ENCODE results near the gene TTF1. TPM values are rescaled to one million over a fixed set of nuclear protein-coding genes. Genes with fewer than 3 reads are reported as not detected.
A peak's percentile ranks its signal among the peaks of the same experiment; 100 is the strongest.

Gene TTF1
- 13.7 TPM for total RNA-seq

DNA sequence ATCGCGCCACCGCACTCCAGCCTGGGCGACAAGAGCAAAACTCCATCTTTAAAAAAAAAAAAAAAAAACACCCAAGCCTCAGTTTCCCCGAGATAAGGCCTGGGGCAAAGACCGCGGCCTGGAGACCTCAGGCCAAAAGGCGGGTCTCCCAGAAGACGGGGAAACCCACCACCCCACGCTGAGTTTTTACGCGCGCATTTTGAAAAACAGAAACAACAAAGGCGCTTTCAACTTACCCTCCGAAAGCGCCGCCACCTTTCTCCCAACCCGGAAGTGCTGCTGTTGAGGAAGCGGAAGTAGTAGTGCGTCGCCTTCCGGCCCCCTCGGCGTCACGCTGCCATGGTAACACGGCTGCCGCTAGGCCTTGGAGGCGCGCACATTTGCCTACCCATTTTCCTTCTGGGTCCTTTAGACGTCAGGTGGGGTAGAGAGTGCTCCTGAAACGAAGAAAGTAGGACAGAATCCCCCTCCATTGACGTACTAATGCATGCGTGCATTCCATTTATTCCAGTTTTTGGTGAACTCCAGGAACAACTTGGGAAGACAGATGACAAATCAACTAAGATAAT, at the start of gene TTF1:
TSS of gene TTF1 (minus strand) at position 287 of the 569 bp plus-strand sequence. CDS start 4,019 bp downstream, outside the sequence.
- H3K4me1 ChIP-seq (ENCODE audit: insufficient read depth, low read length) = peaks cover 52% of the 10 kb centered on the region
- H3K9me3 ChIP-seq (ENCODE audit: low read depth, low read length) = no peaks in the 10 kb centered on the region
- peak within 1 kb of the TSS; percentile 84 for H3K4me3 ChIP-seq (ENCODE audit: low read length)
- H3K27me3 ChIP-seq (ENCODE audit: insufficient read depth, low read length) = peaks cover 27% of the 10 kb centered on the region

GRCh38 chr9:132456241-132456640, 49.6 kb upstream of the TTF1 start:
- no peaks in the 10 kb centered on the region for H3K9me3 ChIP-seq (ENCODE audit: low read depth, low read length)
- peaks cover 5% of the 10 kb centered on the region for H3K27me3 ChIP-seq (ENCODE audit: insufficient read depth, low read length)
- no peaks in the 10 kb centered on the region for H3K4me1 ChIP-seq (ENCODE audit: insufficient read depth, low read length)
- no peak overlapping the region for H3K4me3 ChIP-seq (ENCODE audit: low read length)

GRCh38 chr9:132451276-132451675, 44.6 kb upstream of the TTF1 start:
- Histone ChIP-seq H3K4me1 (ENCODE audit: insufficient read depth, low read length) (no peaks in the 10 kb centered on the region), H3K9me3 (ENCODE audit: low read depth, low read length) (no peaks in the 10 kb centered on the region), H3K27me3 (ENCODE audit: insufficient read depth, low read length) (peaks cover 5% of the 10 kb centered on the region), H3K4me3 (ENCODE audit: low read length) (no peak overlapping the region)

DNA sequence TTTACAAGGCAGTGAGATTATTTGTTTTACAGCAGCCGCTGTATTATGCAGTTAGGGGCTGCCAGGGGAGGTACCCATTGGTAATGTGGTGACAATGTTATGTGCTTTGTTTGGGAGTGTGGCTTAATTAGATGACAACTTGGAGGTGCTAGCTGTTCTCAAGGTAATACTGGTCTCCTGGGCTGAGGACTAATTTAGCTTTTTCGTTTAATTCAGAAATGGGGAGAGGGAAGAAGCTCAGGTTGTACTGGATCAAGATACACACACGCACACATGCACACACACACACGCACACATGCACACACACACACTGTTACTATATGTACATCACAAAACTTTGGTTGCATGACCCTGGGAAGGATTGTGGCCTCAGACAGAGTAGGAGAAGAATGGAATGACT, 41.3 kb upstream of the TTF1 start:
- no peak overlapping the region for H3K4me3 ChIP-seq (ENCODE audit: low read length)
- H3K4me1 ChIP-seq (ENCODE audit: insufficient read depth, low read length) = no peaks in the 10 kb centered on the region
- no peaks in the 10 kb centered on the region for H3K9me3 ChIP-seq (ENCODE audit: low read depth, low read length)
- H3K27me3 ChIP-seq (ENCODE audit: insufficient read depth, low read length) = peaks cover 7% of the 10 kb centered on the region

DNA sequence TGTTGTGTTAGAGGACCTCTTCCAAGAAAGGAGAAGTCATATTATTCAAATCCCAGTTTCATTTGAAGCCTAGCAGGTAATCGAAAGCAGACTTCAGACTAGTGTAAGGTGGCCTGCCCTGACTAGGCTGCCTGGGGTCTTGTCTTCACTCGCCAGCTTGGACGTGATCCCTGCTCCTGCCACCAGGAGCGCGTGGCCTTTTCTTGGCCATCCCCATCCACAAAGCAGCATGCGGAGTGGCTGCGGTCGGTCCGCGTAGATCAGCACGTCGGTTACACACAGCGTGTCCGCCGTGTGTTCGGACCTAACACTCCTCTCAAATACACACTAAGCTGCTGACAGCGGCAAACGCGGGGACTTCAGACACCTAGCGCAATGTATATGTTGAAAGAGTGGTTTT, 40.7 kb upstream of the TTF1 start:
- no peaks in the 10 kb centered on the region for H3K4me1 ChIP-seq (ENCODE audit: insufficient read depth, low read length)
- no peak overlapping the region for H3K4me3 ChIP-seq (ENCODE audit: low read length)
- H3K27me3 ChIP-seq (ENCODE audit: insufficient read depth, low read length) = peaks cover 6% of the 10 kb centered on the region
- H3K9me3 ChIP-seq (ENCODE audit: low read depth, low read length) = no peaks in the 10 kb centered on the region

DNA sequence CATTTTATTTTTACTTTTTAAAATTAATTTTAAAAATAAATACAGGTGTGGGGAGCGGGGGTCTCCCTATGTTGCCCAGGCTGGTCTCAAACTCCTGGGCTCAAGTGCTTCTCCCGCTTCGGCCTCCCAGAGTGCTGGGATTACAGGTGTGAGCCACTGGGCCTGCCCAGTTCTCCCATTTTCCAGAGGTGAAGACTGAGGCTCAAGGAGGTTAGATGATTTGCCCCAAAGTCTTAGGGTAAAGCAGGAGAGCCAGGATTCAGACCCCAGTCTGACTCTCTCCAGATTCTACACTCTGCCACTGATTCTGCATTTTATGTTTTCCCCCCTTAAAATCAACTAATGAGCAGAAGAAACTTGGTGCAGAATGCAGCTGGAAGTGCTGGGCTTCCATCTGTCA, 40.2 kb upstream of the TTF1 start:
- H3K9me3 ChIP-seq (ENCODE audit: low read depth, low read length) = no peaks in the 10 kb centered on the region
- peaks cover 6% of the 10 kb centered on the region for H3K27me3 ChIP-seq (ENCODE audit: insufficient read depth, low read length)
- no peaks in the 10 kb centered on the region for H3K4me1 ChIP-seq (ENCODE audit: insufficient read depth, low read length)
- no peak overlapping the region for H3K4me3 ChIP-seq (ENCODE audit: low read length)

DNA sequence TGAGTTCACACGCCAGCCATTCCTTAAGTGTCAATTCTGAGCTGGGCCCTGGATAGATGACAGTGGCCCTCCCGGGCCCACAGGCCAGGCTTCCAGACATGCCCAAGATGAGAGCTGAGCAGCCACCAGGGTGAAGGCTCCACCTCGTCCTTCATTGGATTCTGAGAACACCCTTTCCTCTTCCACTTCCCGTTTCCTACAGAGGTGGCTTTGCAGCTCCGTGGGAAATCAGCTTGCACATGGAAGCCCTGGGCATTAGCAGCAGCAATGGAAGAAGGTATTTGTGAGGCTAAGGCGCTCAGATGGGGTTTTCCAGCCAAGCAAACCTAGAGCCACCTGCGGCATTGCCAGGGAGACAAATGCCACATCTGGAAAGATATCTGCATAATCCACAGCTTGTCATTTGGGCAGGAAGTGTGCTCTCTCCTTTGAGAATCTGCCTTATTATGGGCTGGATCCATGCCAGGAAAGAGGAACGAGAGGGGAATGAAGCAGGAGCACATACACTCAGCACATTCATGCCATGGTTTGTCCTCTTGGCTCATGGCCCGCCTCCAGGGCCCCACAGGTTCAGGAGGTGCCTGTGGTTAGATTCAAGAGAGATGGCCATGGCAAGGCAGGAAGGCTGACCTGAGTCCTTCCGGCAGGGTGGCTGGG, 37.4 kb upstream of the TTF1 start:
- Histone ChIP-seq H3K9me3 (ENCODE audit: low read depth, low read length) (no peaks in the 10 kb centered on the region), H3K27me3 (ENCODE audit: insufficient read depth, low read length) (peaks cover 9% of the 10 kb centered on the region), H3K4me3 (ENCODE audit: low read length) (no peak overlapping the region), H3K4me1 (ENCODE audit: insufficient read depth, low read length) (no peaks in the 10 kb centered on the region)

DNA sequence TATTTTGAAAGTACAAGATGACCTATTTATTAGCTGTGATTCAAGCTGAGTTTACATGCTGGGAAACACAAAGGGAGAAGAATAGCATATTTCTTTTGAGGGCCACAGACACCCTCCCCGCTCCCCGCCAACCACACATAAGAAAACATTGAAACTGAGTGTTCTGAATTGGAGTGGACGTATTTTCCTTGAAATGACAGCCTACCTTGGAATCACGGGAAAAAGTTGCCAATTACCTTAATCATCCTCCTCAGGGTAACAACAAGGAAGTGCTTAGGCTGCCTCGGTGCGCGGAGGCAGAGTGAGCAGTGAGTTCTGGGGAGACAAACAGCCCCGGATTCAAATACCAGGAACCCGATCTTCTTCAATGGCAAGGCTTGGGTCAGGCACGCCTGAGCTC, 34.8 kb upstream of the TTF1 start:
- Histone ChIP-seq H3K4me1 (ENCODE audit: insufficient read depth, low read length) (no peaks in the 10 kb centered on the region), H3K27me3 (ENCODE audit: insufficient read depth, low read length) (peaks cover 9% of the 10 kb centered on the region), H3K4me3 (ENCODE audit: low read length) (no peak overlapping the region), H3K9me3 (ENCODE audit: low read depth, low read length) (no peaks in the 10 kb centered on the region)

DNA sequence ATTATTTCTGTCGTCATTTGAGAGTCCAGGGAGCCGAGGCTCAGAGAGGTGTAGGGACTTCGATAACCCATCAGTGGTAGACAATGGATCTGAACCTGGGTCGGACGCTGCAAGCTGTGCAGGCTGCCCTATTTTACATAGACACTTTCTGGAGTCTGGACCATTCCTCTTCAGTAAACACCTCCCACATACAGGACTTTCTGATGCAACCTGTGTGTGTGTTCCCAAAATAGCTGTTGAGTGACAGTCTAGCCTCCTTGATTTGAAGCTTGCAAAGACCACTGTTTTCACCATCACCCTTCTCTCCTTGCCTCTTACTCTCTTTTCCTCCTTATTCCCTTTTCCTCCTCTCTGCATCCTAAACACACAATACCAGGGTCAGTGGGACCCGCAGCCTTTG, 34.1 kb upstream of the TTF1 start:
- Histone ChIP-seq H3K4me1 (ENCODE audit: insufficient read depth, low read length) (no peaks in the 10 kb centered on the region), H3K9me3 (ENCODE audit: low read depth, low read length) (no peaks in the 10 kb centered on the region), H3K27me3 (ENCODE audit: insufficient read depth, low read length) (peaks cover 9% of the 10 kb centered on the region), H3K4me3 (ENCODE audit: low read length) (no peak overlapping the region)

- Histone ChIP-seq H3K4me3 (ENCODE audit: low read length) (no peak overlapping the region), H3K27me3 (ENCODE audit: insufficient read depth, low read length) (peaks cover 8% of the 10 kb centered on the region), H3K9me3 (ENCODE audit: low read depth, low read length) (no peaks in the 10 kb centered on the region), H3K4me1 (ENCODE audit: insufficient read depth, low read length) (no peaks in the 10 kb centered on the region)
Measured at GRCh38 chr9:132439153-132439552, 32.5 kb upstream of the TTF1 start.

- Histone ChIP-seq H3K9me3 (ENCODE audit: low read depth, low read length) (no peaks in the 10 kb centered on the region), H3K4me3 (ENCODE audit: low read length) (no peak overlapping the region), H3K27me3 (ENCODE audit: insufficient read depth, low read length) (no peaks in the 10 kb centered on the region), H3K4me1 (ENCODE audit: insufficient read depth, low read length) (no peaks in the 10 kb centered on the region)
Measured at GRCh38 chr9:132434881-132435280, 28.2 kb upstream of the TTF1 start.

DNA sequence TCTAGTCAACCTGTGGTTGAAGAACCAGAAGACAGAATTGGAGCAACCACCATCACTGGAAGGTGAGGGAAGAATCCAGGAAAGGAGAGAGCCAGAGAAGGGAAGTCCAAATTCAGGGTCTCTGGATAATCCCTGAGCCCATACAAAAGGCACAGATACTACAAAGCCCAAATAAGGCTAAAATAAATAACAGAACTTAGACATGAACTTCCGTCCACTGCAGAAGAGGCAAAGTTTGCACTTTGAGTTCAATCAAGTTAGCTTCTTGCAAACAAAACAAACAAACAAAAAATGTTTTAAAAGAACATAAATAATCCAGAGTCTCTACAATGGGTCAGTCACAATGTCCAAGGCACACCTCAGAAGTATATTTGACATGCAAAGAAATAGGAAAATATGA, 24.4 kb upstream of the TTF1 start:
- H3K9me3 ChIP-seq (ENCODE audit: low read depth, low read length) = no peaks in the 10 kb centered on the region
- no peaks in the 10 kb centered on the region for H3K4me1 ChIP-seq (ENCODE audit: insufficient read depth, low read length)
- H3K4me3 ChIP-seq (ENCODE audit: low read length) = no peak overlapping the region
- H3K27me3 ChIP-seq (ENCODE audit: insufficient read depth, low read length) = peaks cover 14% of the 10 kb centered on the region

DNA sequence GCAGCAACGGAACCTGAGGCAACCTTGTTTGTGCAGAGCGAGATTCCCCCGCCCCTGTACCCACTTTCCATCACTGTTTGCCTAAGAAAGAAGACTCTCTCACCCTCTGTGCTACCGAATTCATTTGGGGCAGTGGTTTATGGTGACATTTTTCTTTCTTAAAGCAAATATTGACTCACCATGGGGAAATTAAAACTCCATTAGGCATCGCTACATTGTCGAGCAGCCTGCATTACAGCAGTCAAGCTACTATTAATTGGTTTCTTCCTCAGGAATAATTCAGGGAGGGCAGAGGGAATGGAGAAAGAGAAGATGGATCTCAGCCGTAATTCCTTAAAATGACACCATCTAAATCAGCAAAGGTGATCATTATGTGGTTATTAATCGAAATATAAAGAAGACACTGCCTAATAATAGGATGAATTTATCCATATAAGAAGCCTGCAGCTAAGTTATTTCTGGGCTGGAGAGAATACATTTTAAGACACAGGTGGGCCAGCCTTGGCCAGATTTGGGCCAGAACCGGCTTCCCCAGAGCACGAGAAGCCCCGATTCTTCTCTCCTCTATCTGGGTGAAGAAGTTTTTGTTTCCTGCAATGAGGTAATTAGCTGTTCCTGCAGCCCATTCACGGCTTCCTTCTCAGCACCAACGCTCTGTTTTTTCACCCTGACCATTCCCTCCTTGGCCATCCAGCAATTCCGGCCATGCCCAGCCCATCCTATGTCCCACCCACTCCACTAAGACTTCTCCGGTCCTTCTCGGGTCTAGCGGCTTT, 20.2 kb upstream of the TTF1 start:
- Histone ChIP-seq H3K27me3 (ENCODE audit: insufficient read depth, low read length) (peaks cover 31% of the 10 kb centered on the region), H3K4me3 (ENCODE audit: low read length) (no peak overlapping the region), H3K9me3 (ENCODE audit: low read depth, low read length) (no peaks in the 10 kb centered on the region), H3K4me1 (ENCODE audit: insufficient read depth, low read length) (no peaks in the 10 kb centered on the region)

GRCh38 chr9:132425675-132426062, 19.0 kb upstream of the TTF1 start:
- Histone ChIP-seq H3K4me1 (ENCODE audit: insufficient read depth, low read length) (no peaks in the 10 kb centered on the region), H3K27me3 (ENCODE audit: insufficient read depth, low read length) (peaks cover 31% of the 10 kb centered on the region), H3K4me3 (ENCODE audit: low read length) (no peak overlapping the region), H3K9me3 (ENCODE audit: low read depth, low read length) (no peaks in the 10 kb centered on the region)

DNA sequence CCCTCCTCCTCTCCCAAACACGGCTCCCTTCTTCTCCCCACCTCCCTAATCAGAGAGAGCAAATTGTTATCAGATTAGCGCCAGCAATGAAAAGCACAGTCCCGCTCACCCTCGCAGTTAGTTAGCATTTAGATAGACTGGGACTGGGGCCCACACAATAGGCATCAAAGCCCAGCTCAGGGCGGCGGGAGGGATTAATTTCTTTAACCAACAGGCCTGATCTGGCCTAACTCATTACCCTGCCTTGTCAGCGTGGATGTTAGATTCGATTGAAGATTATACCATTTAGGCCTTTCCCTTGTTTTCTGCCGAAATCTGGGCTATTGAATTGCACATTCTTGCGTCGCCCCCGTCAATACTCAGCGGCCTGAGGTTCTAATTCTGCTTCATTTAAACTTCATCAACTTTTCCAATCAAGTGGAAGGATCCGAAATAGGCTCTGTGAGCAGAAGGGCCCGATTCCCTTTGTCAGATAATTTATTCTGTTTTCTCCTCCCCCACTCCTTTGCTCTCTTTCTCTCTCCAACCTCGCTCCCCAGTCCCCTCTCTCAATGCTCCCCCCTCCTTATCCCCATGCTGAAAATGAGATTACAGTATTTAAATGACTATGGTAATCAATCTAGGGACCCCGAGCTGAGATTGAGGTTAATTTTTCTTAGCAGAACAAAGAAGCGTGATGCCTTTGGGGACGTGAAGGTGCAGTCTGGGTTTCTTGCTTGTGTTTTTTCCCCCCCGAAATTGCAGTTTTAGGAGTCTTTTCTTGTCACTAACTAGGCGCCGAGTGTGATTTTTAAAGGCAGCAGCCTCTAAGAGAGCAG, 18.4 kb upstream of the TTF1 start:
- no peak overlapping the region for H3K4me3 ChIP-seq (ENCODE audit: low read length)
- H3K27me3 ChIP-seq (ENCODE audit: insufficient read depth, low read length) = peaks cover 31% of the 10 kb centered on the region
- no peaks in the 10 kb centered on the region for H3K9me3 ChIP-seq (ENCODE audit: low read depth, low read length)
- no peaks in the 10 kb centered on the region for H3K4me1 ChIP-seq (ENCODE audit: insufficient read depth, low read length)
